Mucosa of gallbladder (tissue), 1 donor: ENCODE data around the gene CD48. TPM values are rescaled to one million over a fixed set of nuclear protein-coding genes. Genes with fewer than 3 reads are reported as not detected.

ENCODE experiments used
- DNase-seq: peaks from one replicate; pipeline ENCODE4 v3.0.0-alpha.2; 2020; ENCODE audit warnings: low spot score
- total RNA-seq: library from RNA; stranded (reverse); gene quantifications from one replicate; pipeline ENCODE4 v1.2.1, GENCODE V29; 2021
- donor health status: DM: no; HTN: no; CAD: no.

The CD48 gene
- total RNA-seq, 1 donor from 2014 or later = 15.0 TPM

- no peak for DNase-seq
Measured at GRCh38 chr1:160676869-160677597, 34.6 kb downstream of the CD48 start.

GRCh38 chr1:160675641-160676410 lies 35.8 kb downstream of the CD48 start:
- peak; percentile 66 for DNase-seq

DNA sequence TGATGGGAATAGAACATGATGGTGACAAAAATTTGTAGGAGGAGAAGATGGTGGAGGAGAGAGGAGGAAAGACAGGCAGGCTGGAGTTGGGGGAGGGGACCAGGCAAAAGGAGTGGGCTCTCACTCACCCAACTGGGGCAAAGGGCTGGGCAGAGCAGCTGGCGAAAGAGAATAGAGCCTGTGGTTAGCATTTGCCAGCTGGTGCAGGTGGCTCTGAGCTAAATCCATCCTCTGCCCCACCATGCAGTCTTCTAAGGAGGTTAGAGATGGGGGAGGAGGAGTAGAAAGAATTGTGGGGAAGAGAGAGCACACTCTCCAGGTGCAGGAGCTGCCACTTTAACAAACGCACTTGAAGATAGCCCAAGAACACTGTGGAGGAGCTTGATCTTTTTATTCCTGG lies 37.2 kb downstream of the CD48 start:
- no peak for DNase-seq

DNA sequence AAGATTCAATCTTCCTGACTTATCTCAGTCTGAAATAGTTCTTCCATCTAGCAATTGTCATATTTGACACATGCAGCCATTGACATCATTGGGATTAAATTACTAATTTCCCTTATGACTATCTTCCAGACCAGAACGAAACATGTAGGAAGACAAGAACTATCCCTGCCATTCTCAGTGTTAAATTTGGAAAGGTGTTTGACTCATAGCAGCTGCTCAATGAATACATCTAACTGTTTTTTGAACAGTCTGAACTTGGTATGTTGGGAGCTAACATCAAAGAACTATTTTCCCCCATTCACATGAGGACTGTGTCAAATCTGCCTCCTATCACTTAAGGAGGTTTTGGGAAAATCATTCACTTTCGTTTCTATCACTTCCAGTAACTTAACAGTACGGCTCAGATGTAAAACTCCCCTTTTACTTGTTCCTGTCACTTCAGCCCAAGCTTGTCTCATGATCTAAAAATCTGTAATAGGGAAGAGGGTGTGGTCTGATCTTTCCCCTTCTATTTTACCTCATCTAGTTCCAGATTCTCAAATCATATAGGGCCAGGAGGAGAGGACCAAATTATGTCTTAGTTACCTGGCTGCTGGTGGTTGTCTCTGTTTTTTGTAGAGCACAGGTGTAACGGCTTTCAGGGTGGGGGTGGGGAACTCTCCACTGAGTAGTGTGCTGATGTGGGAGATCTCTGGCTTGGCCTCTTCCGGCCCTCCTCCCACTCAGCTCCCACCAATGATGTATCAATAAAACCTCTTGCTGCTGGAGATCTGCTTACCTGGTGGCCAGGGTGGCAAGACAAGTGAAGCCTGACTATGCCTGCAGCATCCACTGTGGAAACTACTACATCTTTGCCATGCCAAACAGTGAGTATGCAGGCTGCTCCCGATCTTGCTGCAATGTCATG lies 38.6 kb downstream of the CD48 start:
- no peak for DNase-seq

GRCh38 chr1:160671603-160672517 lies 39.8 kb downstream of the CD48 start:
- DNase-seq = no peak

- no peak for DNase-seq
Measured at GRCh38 chr1:160670701-160671100, 40.9 kb downstream of the CD48 start.

- DNase-seq = no peak
Measured at GRCh38 chr1:160669802-160670201, 41.8 kb downstream of the CD48 start.

- DNase-seq = no peak
Measured at GRCh38 chr1:160669276-160669675, 42.3 kb downstream of the CD48 start.

- no peak for DNase-seq
Measured at GRCh38 chr1:160667896-160668295, 43.7 kb downstream of the CD48 start.

DNA sequence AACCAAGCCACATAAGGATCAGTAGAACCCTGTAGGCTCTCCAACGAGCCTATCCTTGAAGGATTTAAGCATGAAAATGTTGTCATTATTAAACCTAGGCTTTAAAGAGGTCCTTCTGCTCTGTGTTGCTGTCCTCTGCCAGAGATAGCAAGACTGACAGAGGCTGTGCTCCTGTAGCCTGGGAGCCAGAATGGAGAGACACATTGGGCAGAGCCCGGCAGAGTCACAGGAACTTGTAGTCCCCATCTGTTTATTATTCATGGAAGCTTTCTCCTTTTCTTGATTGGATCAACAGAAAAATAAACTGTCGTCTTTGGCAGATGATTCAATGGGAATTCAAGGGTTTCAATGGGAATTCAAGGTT lies 45.6 kb downstream of the CD48 start:
- DNase-seq = no peak

DNA sequence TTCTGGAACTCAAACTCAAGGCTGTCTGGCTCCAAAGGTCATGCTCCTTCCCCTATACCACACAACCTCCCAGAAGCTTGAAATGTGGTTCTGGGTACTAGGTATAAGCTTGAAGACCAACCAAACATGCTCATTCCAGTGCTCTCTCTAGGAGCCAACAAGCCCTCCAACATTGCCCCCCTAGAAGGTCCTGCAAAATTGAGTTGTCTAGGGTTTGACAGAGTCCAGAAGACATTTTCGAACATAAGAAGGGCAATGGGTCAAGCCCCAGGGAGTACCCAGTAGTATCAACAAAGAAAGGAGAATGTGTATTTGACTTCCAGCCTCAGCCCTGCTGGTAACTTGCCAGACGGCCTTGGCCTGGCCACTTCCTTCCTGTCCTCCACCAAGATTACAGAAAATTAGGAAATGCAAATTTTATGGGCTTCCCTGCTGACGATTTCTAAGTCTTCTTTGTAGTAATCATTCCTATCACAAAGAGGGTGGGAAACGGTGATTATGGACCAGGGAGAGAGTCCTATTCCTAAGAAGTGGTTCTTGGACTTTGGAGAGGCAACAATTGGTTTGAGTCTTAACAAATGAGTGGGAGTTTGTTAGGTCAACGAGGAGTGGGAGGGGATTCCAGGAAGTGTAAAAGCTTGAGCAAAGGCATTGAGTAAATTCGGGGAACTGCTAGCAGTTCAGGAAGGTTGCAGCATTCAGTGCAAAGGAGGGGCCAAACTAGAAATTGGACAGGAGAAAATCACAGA lies 46.1 kb downstream of the CD48 start:
- no peak for DNase-seq

DNA sequence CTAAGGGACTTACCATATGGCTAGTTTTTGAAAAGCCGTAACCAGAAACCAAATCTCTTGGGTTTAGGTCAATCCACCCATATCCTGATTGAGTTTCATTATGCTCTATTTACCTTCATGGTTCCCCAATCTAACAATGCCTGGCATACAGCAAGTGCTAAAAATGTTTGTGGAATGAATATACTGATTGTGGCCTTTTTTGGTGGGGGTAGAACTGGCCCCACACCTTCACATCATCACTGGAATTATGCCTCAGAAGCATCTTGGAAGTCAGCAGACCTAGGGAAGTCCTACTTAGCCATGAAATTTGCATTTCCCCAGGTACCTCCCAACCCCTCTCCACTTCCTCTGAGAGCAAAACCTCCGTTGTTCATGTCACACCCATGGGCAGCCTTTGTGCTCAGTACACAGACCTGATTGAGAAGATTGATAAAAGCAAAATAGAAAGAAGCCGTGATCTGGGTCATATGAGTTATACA lies 47.0 kb downstream of the CD48 start:
- DNase-seq = no peak

DNA sequence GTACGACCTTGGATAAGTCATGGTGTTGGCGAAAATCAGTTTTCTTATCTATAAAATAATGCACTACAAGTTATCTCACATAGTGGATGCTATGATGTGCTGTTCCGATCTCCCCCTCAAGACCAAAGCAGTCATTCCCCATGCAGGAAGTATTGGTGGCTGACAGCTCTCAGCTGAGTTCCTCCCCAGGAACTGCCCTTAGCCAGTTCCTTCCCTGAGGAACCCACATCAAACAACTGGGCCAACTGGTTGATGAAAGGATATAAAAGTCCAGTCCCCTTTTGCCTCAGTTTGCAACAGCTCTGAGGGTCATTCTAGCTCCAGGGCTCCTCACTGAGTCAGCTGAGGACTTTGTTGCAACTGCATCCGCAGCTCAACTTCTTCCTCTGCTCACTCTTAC lies 48.7 kb downstream of the CD48 start:
- no peak for DNase-seq

DNA sequence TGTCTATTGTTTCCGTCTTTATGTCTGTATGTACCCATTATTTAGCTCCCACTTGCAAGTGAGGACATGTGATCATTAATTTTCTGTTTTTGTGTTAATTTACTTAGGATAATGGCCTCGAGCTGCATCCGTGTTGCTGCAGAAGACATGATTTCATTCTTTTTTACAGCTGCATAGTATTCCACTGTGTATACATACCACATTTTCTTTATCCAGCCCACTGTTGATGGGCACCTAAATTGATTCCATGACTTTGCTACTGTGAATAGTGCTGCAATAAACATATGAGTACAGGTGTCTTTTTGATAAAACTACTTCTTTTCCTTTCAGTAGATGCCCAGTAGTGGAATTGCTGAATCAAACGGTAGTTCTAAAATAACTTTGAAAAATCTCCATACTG lies 52.1 kb downstream of the CD48 start:
- no peak for DNase-seq

GRCh38 chr1:160658814-160659193 lies 52.8 kb downstream of the CD48 start:
- no peak for DNase-seq

GRCh38 chr1:160658162-160658813 lies 53.3 kb downstream of the CD48 start:
- no peak for DNase-seq

- no peak for DNase-seq
Measured at GRCh38 chr1:160657250-160657781, 54.3 kb downstream of the CD48 start.

DNA sequence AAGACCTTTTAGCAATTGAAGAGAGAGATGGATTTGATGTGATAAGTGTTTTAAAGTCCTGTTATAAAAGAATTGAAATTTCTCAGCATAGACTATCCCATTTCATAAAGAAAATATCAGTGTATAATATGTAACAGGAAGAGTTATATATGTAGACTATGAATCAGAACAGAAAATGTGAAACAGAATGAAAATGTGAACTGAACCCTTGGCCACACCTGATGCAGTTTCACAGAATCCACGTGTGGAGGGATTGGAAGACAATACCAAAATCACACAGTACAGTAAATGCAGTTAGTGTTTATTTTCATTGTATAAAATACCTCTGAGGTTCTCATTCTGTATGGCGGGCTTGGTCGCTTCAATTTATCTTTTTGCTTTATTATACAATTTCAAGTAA lies 54.9 kb downstream of the CD48 start:
- DNase-seq = no peak

DNA sequence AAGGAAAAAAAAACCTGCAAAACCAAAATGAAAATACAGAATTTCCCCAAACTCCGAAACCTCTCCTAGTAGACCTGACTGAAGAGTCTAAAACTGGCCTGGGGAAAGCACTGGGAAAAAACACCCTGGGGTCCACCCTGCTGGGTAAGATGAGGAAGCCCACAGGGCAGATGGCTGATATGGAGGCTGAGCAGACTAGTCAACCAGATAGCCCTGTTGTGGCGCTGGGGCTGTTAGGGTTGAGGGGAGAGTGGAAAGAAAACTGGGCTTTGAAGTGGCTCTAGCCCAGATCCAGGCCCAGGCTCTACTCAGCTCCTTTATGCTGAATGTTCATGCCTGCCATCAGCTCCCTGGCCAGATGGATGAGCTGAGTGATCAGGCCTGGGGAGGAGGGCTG lies 58.0 kb downstream of the CD48 start:
- no peak for DNase-seq
